T-cell (primary cell): ENCODE data around the gene ZBTB4. TPM values are rescaled to one million over a fixed set of nuclear protein-coding genes. Genes with fewer than 3 reads are reported as not detected.

ENCODE experiments used
- ATAC-seq, 4 experiments: fragments of 200-7000 bp in 3 of 4; fragments of 150-1000 bp in 1 of 4; cut with Tn5 transposase; replicated peaks in 1 of 4; 1 replicate in 3 of 4; 2 replicates in 1 of 4; pipeline ENCODE4 v1.10.0; 2021; ENCODE audit warnings: moderate library complexity in 3 of 4, mild to moderate bottlenecking in 2 of 4, moderate number of reproducible peaks in 1 of 4
- CTCF ChIA-PET, 2 donors: fragments of 300-600 bp; sonication (Branson Sonifier 250); formaldehyde crosslinking; loops; one replicate each; lab custom pipeline; 2022; ENCODE audit warnings: antibody characterized with exemption in 2 of 2; lab: Charles Lee
- POLR2A ChIA-PET, 2 donors: fragments of 300-600 bp; sonication (Branson Sonifier 250); formaldehyde crosslinking; loops; one replicate each; lab custom pipeline; 2022; ENCODE audit warnings: antibody characterized with exemption in 2 of 2; lab: Charles Lee
- DNase-seq, 35 experiments: peaks; one replicate each; pipeline versions ENCODE4 v3.0.0 to v3.0.0-alpha.2; 2013 to 2023
- H3K27ac ChIP-seq: one replicate; pipeline ENCODE4 v1.5.1; 2013; ENCODE audit warnings: low read length
- H3K27me3 ChIP-seq, 2 experiments: replicated peaks in 1 of 2; 1 replicate in 1 of 2; 2 replicates in 1 of 2; pipeline versions ENCODE4 v1.6.1 to v1.7.0; 2013; ENCODE audit warnings: low read length in 1 of 2, mixed read lengths in 1 of 2; ENCODE audit not compliant: control insufficient read depth in 2 of 2, insufficient read depth in 2 of 2; ENCODE audit errors: extremely low read depth in 1 of 2
- H3K36me3 ChIP-seq, 2 donors: 1 replicate in 1 of 2; 2 replicates in 1 of 2; pipeline versions ENCODE4 v1.6.1 to v1.7.0; 2013; ENCODE audit warnings: low read length in 1 of 2; ENCODE audit not compliant: control insufficient read depth in 2 of 2, insufficient read depth in 1 of 2; ENCODE audit errors: extremely low read depth in 1 of 2
- H3K4me1 ChIP-seq, 2 experiments: 1 replicate in 1 of 2; 2 replicates in 1 of 2; pipeline versions ENCODE4 v1.6.1 to v1.7.0; 2013; ENCODE audit warnings: low read length in 2 of 2, mixed read lengths in 1 of 2; ENCODE audit not compliant: insufficient read depth in 2 of 2, control insufficient read depth in 1 of 2; ENCODE audit errors: extremely low read depth in 1 of 2
- H3K4me3 ChIP-seq, 2 donors: 1 replicate in 1 of 2; 2 replicates in 1 of 2; pipeline versions ENCODE4 v1.5.1 to v1.7.0; 2013; ENCODE audit warnings: mild to moderate bottlenecking in 2 of 2, low read length in 1 of 2, moderate library complexity in 1 of 2; ENCODE audit not compliant: control insufficient read depth in 1 of 2; ENCODE audit errors: extremely low read depth in 1 of 2
- H3K9me3 ChIP-seq: 2 replicates; pipeline ENCODE4 v1.7.0; 2013
- H3K27ac Mint-ChIP-seq, 2 donors: one replicate each; pipeline ENCODE4 v1.8.0; 2020 to 2021; ENCODE audit warnings: mild to moderate bottlenecking in 2 of 2, mixed read lengths in 2 of 2
- H3K27me3 Mint-ChIP-seq, 2 donors: one replicate each; pipeline ENCODE4 v1.8.0; 2021 to 2022; ENCODE audit warnings: mixed read lengths in 2 of 2
- H3K36me3 Mint-ChIP-seq: one replicate; pipeline ENCODE4 v1.8.0; 2021; ENCODE audit warnings: mixed read lengths
- H3K4me1 Mint-ChIP-seq, 3 donors: one replicate each; pipeline ENCODE4 v1.8.0; 2020 to 2022; ENCODE audit warnings: mixed read lengths in 3 of 3, mild to moderate bottlenecking in 1 of 3
- H3K4me3 Mint-ChIP-seq, 3 donors: one replicate each; pipeline ENCODE4 v1.8.0; 2020 to 2022; ENCODE audit warnings: mild to moderate bottlenecking in 3 of 3, mixed read lengths in 3 of 3, moderate library complexity in 3 of 3
- H3K9me3 Mint-ChIP-seq, 3 donors: one replicate each; pipeline ENCODE4 v1.8.0; 2020 to 2022; ENCODE audit warnings: mixed read lengths in 3 of 3
- WGBS: methylation state at CpG from one replicate; pipeline ENCODE4 v1.1.5; 2013; ENCODE audit warnings: missing lambda C conversion rate; ENCODE audit not compliant: insufficient coverage; 5-methylcytosine and 5-hydroxymethylcytosine counted together
- total RNA-seq, 35 experiments: library from RNA in 6 of 35; stranded (reverse) in 6 of 35; fragments of 120-200 nt in 1 of 35; gene quantifications; one replicate each; pipeline versions ENCODE4 v1.2.1 to v1.2.4 and lab custom pipeline; 2013 to 2026

The ZBTB4 gene, protein sequence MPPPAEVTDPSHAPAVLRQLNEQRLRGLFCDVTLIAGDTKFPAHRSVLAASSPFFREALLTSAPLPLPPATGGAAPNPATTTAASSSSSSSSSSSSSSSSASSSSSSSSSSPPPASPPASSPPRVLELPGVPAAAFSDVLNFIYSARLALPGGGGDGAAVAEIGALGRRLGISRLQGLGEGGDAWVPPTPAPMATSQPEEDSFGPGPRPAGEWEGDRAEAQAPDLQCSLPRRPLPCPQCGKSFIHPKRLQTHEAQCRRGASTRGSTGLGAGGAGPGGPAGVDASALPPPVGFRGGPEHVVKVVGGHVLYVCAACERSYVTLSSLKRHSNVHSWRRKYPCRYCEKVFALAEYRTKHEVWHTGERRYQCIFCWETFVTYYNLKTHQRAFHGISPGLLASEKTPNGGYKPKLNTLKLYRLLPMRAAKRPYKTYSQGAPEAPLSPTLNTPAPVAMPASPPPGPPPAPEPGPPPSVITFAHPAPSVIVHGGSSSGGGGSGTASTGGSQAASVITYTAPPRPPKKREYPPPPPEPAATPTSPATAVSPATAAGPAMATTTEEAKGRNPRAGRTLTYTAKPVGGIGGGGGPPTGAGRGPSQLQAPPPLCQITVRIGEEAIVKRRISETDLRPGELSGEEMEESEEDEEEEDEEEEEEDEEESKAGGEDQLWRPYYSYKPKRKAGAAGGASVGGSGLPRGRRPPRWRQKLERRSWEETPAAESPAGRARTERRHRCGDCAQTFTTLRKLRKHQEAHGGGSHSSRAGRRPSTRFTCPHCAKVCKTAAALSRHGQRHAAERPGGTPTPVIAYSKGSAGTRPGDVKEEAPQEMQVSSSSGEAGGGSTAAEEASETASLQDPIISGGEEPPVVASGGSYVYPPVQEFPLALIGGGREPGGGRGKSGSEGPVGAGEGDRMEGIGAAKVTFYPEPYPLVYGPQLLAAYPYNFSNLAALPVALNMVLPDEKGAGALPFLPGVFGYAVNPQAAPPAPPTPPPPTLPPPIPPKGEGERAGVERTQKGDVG
- total RNA-seq (10 to 100 TPM; 64.0 to 86.6 (median 82.7) TPM), total RNA-seq (lab: John Stamatoyannopoulos, UW) (38.1 to 240 (median 188) reads per million in 29 experiments)
- total RNA-seq (2013), result 47.6 TPM

DNA sequence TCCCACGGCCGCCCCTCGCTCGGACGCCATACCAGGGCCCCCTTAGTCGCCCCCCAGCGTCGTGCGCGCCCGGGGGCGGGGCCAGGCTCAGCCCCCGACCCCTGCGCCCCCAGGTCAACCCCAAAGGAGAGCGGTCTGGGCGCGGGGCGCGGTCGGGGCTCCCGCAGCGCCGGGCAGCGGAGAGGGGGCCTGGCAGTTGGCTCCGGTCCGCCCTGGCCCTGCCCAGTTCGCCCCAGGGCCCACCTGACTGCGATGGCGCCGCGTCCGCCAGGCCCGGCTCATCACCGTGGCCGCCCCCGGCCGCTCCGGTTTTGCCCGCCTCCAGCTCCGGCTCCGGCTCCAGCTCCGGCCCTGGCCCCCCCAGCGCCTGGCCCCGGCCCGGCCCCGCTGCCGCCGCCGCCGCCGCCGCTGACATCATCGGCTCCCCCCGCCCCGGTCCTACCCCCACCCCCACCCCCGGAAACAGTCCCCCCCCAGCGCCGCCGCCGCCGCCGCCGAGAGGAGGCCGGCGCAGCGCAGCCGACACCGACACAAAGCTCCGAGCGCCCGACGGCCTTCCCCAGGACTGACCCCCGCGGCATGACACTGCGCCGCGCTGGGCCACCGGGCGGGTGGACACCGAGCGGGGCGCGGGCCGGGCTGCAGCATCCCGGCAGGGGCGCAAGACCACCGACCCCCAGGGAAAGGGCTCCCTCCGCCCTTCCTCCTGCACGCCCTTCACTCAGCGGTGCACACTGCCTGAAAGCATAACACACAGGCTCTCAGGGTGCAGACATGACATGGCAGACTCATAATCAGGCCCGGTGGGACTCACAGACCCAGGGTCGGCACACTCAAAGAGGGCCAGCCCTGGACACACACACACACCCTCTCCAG, at the start of gene ZBTB4:
ZBTB4 (minus strand) TSS at position 419 of the 876 bp plus-strand sequence. CDS start 12,830 bp downstream, outside the sequence.
- peak within 1 kb of the TSS; percentile 92 to 96 (median 95) for H3K4me3 Mint-ChIP-seq
- H3K36me3 Mint-ChIP-seq, result no peaks in the 10 kb centered on the region
- H3K4me1 ChIP-seq, result peaks cover 19 to 74% of the 10 kb centered on the region in 2 experiments
- ChIA-PET POLR2A (interaction anchor here in 1 of 2 donors (0.6 to 0.7 kb wide), 2 partner anchors 17 to 77 kb away, joined by 3 to 4 read pairs; no protein-coding TSS in a partner anchor), CTCF (interaction anchor here in 1 of 2 donors (0.6 to 2.1 kb wide), 5 partner anchors 34 to 77 kb away, joined by 3 to 5 read pairs (median 3); partner anchors contain the start of gene TMEM102)
- H3K27me3 Mint-ChIP-seq, result no peaks in the 10 kb centered on the region
- peak; percentile 8 to 21 (median 18) for ATAC-seq
- H3K27me3 ChIP-seq, result no peaks in the 10 kb centered on the region
- H3K9me3 ChIP-seq, result no peaks in the 10 kb centered on the region
- H3K4me3 ChIP-seq, result peak within 1 kb of the TSS; percentile 72 to 94
- peak within 1 kb of the TSS; percentile 90 for H3K27ac ChIP-seq
- H3K27ac Mint-ChIP-seq, result peak within 1 kb of the TSS; percentile 100
- H3K36me3 ChIP-seq, result peaks cover 0 to 3% of the 10 kb centered on the region in 2 donors
- H3K9me3 Mint-ChIP-seq, result no peaks in the 10 kb centered on the region
- peak; percentile 30 to 86 (median 65) for DNase-seq
- WGBS, result 0% methylated on average over 65 of the region's 92 CpGs
- peaks cover 68 to 74% (median 71%) of the 10 kb centered on the region in 3 donors for H3K4me1 Mint-ChIP-seq

DNA sequence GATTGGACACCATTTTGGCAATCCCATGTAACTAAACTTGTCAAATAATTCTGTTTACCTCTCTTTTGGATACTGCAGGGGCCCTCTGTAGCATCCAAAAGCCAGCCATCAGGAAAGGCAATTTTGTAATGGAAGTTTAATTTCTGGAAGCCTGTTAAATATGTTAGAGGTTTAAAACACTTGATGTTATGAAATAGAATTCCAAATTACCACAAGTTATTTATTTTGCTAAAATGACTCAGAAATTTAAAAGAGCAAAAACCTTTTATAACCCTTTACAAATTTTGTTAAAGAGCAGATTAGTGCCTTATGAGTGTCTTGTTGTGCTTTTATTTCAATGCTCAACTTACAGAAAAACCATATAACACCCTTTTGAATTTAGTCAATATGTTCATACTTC, 49.4 kb upstream of the ZBTB4 start:
- Mint-ChIP-seq H3K4me1 (no peaks in the 10 kb centered on the region), H3K4me3 (no peak overlapping the region), H3K36me3 (no peaks in the 10 kb centered on the region), H3K27ac (no peak overlapping the region), H3K27me3 (no peaks in the 10 kb centered on the region), H3K9me3 (peaks cover 0 to 2% (median 0%) of the 10 kb centered on the region in 3 donors)
- no peak overlapping the region for H3K4me3 ChIP-seq
- H3K4me1 ChIP-seq, result no peaks in the 10 kb centered on the region
- DNase-seq (no peak), ATAC-seq (no peak)
- H3K36me3 ChIP-seq, result no peaks in the 10 kb centered on the region
- no peak overlapping the region for H3K27ac ChIP-seq
- H3K27me3 ChIP-seq, result no peaks in the 10 kb centered on the region
- CTCF ChIA-PET, result no interaction called here
- no peaks in the 10 kb centered on the region for H3K9me3 ChIP-seq
- POLR2A ChIA-PET, result no interaction called here

DNA sequence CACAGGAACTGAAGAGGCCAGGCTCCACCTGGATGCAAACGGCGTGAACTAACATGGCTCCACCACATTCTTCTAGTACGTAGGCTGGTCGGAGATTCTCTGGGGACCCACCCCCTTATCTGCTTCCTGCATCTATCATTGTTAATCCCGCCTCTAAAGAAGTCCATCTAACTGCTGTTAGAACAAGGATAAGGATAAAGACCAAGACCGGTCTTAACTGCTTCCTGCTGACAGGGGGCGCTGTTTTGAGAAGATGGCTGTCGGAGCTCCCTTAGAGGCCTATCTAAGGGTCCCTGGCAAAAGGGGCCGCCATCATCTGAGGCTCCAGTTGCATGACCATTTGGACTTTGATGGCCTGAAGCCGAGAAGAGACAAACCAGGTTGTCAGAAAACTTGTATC, 43.6 kb upstream of the ZBTB4 start:
- H3K27ac ChIP-seq, result no peak overlapping the region
- Mint-ChIP-seq H3K27ac (peak overlapping the region in 1 of 2 donors; percentile 69), H3K4me1 (peaks cover 3 to 6% (median 4%) of the 10 kb centered on the region in 3 donors), H3K4me3 (no peak overlapping the region), H3K9me3 (no peaks in the 10 kb centered on the region), H3K27me3 (no peaks in the 10 kb centered on the region), H3K36me3 (no peaks in the 10 kb centered on the region)
- no peaks in the 10 kb centered on the region for H3K27me3 ChIP-seq
- POLR2A ChIA-PET, result interaction anchor here in 1 of 2 donors (0.7 kb wide), 1 partner anchor 8 kb away, joined by 10 read pairs; no protein-coding TSS in a partner anchor
- no peaks in the 10 kb centered on the region for H3K9me3 ChIP-seq
- no peaks in the 10 kb centered on the region for H3K36me3 ChIP-seq
- no peak overlapping the region for H3K4me3 ChIP-seq
- DNase-seq, result peak in 30 of 35 experiments; percentile 14 to 75 (median 40)
- ATAC-seq, result peak in 3 of 4 experiments; percentile 52 to 78 (median 53)
- H3K4me1 ChIP-seq, result peaks cover 0 to 6% of the 10 kb centered on the region in 2 experiments
- CTCF ChIA-PET, result interaction anchor here (0.7 to 2.8 kb wide), 7 partner anchors 8 to 225 kb away, joined by 3 to 18 read pairs (median 7); partner anchors contain the start of genes SENP3 (in 1 of the 2) and TP53 (in 1 of the 2)
- WGBS, result 72% methylated on average over 6 of the region's 10 CpGs

DNA sequence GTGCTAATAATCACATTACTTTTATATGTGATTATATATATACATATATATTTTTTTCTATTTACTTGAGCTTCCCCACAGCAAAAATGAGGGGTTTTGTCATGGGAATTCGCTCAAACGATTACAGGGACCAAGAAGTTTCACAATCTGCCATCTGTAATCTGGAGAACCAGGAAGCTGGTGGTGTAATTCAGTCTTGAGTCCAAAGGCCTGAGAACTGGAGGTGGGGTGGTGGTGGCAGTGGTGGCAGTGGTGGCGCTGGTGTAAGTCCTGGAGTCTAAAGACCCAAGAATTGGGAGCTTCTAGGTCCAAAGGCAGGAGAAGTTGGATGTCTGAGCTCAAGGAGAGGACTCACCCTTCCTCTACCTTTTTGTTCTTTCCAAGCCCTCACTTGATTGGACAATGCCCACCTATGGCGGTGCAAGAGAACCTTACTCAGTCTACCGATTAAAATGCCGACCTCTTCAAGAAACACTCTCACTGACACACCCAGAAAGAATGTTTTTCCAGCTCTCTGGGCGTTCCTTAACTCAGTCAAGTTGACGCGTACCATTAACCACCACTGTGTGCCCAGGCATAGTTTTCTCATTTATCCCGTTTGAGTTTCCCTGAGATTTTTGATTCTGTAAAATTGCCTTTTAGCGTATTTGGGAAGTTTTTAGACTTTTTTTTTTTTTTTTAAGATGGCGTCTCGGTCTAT, 36.6 kb upstream of the ZBTB4 start:
- H3K9me3 ChIP-seq, result no peaks in the 10 kb centered on the region
- Mint-ChIP-seq H3K4me3 (no peak overlapping the region), H3K27ac (no peak overlapping the region), H3K36me3 (peaks cover 17% of the 10 kb centered on the region), H3K27me3 (no peaks in the 10 kb centered on the region), H3K4me1 (peaks cover 0 to 5% (median 2%) of the 10 kb centered on the region in 3 donors), H3K9me3 (no peaks in the 10 kb centered on the region)
- peaks cover 9 to 33% of the 10 kb centered on the region in 2 donors for H3K36me3 ChIP-seq
- no peak overlapping the region for H3K4me3 ChIP-seq
- DNase-seq (no peak), ATAC-seq (no peak)
- no peaks in the 10 kb centered on the region for H3K27me3 ChIP-seq
- H3K27ac ChIP-seq, result no peak overlapping the region
- POLR2A ChIA-PET, result no interaction called here
- 94% methylated on average over 7 of the region's 13 CpGs for WGBS
- CTCF ChIA-PET, result interaction anchor here (0.6 to 3.6 kb wide), 8 partner anchors 36 to 171 kb away, joined by 3 to 22 read pairs (median 4); partner anchors contain the start of genes MPDU1 (in 1 of the 2), SOX15 (in 1 of the 2), TP53 (in 1 of the 2) and ZBTB4 (in 1 of the 2)
- H3K4me1 ChIP-seq, result no peaks in the 10 kb centered on the region

DNA sequence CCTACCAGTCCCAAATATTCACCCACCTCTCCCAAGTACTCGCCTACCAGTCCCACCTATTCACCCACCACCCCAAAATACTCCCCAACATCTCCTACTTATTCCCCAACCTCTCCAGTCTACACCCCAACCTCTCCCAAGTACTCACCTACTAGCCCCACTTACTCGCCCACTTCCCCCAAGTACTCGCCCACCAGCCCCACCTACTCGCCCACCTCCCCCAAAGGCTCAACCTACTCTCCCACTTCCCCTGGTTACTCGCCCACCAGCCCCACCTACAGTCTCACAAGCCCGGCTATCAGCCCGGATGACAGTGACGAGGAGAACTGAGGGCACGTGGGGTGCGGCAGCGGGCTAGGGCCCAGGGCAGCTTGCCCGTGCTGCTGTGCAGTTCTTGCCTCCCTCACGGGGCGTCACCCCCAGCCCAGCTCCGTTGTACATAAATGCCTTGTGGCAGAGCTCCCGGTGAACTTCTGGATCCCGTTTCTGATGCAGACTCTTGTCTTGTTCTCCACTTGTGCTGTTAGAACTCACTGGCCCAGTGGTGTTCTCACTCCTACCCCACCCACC, 34.5 kb upstream of the ZBTB4 start:
- no peak for DNase-seq
- Histone ChIP-seq H3K4me3 (no peak overlapping the region), H3K4me1 (no peaks in the 10 kb centered on the region), H3K27ac (no peak overlapping the region), H3K36me3 (peaks cover 11 to 51% of the 10 kb centered on the region in 2 donors), H3K9me3 (no peaks in the 10 kb centered on the region), H3K27me3 (no peaks in the 10 kb centered on the region)
- H3K27me3 Mint-ChIP-seq, result no peaks in the 10 kb centered on the region
- H3K9me3 Mint-ChIP-seq, result no peaks in the 10 kb centered on the region
- H3K27ac Mint-ChIP-seq, result no peak overlapping the region
- ChIA-PET POLR2A (interaction anchor here (0.6 to 1.0 kb wide), 3 partner anchors 26 to 205 kb away, joined by 3 to 11 read pairs (median 4); no protein-coding TSS in a partner anchor), CTCF (interaction anchor here (0.5 to 3.6 kb wide), 11 partner anchors 9 to 173 kb away, joined by 3 to 22 read pairs (median 5); partner anchors contain the start of genes SOX15 (in 1 of the 2), TP53 (in 1 of the 2) and ZBTB4 (in 1 of the 2))
- peaks cover 30% of the 10 kb centered on the region for H3K36me3 Mint-ChIP-seq
- no peak for ATAC-seq
- H3K4me3 Mint-ChIP-seq, result no peak overlapping the region
- peaks cover 0 to 5% (median 2%) of the 10 kb centered on the region in 3 donors for H3K4me1 Mint-ChIP-seq
- 83% methylated on average over 17 of the region's 17 CpGs for WGBS
